Renal pelvis (tissue), 4 donors: ENCODE measurements around the gene BACH2. TPM values are rescaled to one million over a fixed set of nuclear protein-coding genes. Genes with fewer than 3 reads are reported as not detected.

Experiments
- DNase-seq: peaks from one replicate; pipeline ENCODE4 v3.0.0-alpha.2; 2013
- polyA plus RNA-seq, 3 donors: library from polyadenylated mRNA; unstranded; fragments of 120-200 nt; gene quantifications; one replicate each; pipeline ENCODE4 v1.2.1, GENCODE V29; 2013; ENCODE audit not compliant: insufficient read length in 3 of 3

BACH2 gene
- polyA plus RNA-seq, 3 donors: 9.2 to 11.0 (median 9.9) TPM

DNA sequence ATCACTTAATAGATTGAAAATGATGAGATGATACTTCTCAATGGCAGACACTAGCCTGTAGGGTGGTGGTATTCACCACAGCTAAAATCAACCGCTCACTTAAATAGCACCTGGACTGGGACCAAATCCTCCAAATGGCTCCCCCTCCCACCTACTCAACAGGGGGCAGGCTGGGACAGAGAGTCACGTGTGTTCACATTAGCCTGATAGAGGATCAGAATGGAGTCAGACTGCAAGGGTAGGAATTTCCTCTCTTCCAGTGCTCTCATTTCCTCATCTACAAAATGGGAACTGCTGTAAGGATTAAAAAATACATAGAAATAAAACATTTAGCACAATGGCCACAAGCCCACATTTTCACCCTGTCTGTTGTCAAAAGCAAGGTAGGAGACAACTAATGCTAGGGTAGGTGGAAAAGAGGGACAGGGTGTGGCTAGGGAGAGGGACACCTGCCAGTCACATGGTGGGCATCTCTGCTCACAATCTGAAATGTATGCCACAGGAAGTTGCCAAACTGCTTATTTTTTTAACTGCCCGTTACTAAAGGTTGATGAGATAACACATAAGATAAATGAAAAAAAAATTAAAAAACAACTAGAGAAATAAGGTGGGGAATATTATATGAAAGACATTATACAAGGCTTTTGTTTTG, 55.3 kb downstream of the BACH2 start:
- no peak for DNase-seq

DNA sequence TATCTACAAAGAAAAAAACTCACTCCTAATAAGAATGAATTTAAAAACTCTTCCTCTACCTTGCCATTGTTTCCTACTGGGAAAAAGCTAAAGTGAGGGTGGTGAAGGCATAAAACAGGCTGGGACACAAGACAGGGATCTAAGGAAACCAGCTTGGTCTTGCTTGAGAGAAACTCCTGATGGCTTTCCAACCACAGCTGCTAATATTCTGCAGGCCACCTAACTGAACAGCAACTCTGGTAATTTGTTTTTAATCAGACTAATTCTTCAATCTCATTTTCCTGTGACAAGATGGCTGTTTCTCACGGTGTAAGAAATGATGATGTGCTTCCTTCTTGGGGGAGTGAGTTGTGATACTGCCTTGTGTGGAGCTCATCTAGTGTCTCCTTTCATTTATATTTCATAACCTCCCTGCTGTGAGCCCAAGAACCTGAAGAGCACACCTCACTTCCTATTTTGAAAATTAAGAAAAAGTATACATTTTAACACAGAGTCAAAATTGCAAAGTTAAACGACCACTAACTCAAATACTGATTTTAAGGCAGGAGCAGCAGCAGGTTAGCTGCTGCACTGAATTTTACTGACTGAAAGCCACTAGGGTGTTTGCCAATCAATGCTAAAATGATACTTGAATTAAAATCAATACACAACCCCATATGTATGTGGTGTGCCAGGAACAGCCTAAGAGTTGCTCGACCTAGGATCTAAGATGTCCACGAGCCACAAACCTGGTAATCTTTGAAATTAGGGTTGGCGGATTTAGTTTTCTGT, 58.0 kb downstream of the BACH2 start:
- DNase-seq: no peak

DNA sequence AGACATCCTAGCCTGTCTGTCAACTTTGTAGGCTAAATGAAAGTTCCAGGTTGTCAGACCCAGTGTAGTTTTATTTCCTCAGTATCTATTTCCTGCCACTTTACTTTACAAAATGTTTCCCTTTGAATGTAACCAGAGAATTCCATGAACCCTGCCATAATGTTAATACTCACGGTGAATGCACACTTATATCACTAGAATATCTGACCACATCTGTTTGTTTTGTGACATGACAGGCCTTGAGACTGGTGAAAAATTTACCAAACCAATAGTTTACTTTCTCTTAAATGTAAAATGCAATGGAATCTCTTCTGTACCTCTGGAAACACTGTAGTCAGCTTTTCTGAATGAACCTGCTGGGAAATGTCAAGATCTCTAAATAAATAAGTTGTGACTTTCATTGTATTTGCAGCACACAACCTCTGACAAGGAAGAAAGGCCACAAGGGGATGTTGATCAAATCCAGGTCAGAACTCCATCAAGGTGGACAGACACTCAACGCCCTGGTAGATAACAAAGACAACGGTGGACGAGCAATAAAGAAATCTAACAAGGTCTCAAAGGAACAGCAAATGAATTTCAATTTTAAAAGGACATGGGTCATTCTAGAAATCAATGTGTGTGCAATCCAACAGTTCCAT, 59.2 kb downstream of the BACH2 start:
- DNase-seq: no peak

DNA sequence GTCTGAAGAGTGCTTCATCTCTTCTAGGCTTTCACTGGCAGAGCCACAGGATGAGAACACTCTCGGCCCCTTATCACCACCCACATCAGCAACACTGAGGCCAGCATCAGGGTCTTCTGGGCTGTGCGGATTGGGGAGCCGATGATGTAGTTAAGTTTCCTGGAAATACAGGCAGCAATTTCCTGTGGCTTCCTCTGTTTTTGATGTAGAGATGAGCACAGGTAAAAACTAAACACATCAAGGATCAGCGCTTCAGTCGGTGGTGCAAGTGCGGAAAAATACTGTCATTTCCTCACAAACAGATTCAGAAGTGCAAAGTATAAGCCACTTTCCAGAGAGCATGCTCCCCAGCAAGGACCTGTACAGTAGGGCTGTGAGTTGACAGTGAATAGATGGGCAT, 62.6 kb downstream of the BACH2 start:
- no peak for DNase-seq

DNA sequence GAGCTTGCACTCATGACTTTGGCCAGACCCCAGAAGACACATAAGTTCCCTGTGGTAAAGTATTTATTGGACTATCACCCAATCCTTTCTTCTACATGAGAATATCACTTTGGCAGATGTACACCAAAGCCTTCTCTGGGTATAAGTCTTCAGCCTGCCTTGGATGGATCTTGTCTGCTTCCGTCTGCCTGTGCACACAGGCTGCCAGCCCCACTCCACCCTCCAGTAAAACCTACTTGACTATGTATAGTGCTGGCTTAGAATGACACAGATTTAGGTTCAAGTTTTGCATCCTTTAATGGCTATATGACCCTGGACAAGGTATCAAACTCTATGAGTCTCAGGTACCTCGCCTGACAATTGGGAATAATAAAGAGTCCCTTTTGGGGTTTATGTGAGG, 63.4 kb downstream of the BACH2 start:
- no peak for DNase-seq

DNA sequence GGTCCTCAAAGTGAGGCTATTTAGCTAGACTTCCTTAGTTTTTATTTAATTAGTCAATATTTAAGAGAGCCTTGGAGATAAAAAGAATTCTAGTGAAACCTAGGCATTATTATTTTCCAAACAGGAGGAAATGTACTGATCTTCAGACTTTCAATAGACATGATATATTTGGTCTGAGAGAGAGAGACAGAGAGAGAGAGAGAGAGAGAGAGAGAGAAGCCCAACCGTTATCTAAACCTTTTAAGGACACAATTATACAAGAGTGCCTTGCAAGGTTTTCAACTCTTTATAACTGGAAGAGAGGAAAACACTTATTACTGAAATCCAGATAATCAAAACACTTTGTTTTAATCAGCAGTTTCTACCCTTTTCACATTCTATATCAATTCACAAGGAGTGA, 64.8 kb downstream of the BACH2 start:
- DNase-seq: no peak

DNA sequence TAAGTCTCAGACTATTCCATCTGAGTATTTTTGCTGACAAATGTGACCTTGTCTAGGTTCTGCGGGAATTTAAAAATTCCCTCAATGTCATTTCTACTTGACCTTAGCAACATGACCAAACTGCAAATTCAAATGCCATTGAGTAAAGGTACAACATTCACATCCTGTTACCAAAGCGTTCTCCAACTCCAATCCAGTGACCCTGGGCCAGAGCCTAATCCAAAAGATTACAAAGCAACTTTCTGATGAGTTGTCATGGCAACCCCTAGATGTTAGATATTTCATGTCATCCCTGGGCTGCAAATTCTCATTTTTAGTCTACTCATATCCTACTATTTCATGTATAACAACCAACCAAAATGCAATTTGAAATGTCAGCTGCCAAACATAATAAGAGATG, 65.3 kb downstream of the BACH2 start:
- no peak for DNase-seq

DNA sequence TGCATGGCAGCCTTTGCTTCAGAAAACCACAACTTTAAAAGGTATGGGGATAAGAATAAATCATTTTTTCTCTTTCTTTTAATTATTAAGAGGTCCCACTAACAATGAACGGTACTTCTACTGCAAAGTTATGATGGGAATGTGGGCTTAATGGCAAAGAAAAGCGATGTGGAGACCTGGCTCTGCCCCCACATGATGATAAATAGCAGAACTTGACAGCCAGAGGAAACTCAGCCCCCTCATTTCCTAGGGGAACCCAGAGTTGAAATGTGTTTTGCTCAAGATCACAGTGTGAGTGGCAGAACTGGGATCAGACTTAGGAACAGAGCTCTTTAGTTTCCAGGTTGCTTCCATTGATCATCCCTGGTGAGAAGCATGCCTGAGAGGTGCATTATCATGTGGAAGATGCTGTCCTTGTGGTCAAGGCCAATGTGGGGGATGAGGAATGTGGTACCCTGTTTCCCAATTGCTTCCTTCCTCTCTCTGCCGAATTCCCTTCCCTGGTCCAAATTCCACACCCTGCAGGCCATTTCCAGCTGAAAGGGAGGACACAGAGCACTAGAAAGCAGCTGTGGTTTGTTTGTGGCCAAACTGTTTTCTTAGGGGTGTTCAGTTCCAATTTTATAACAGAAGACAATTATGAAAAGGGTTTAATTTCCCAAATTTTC, 66.0 kb downstream of the BACH2 start:
- DNase-seq: peak; percentile 63

DNA sequence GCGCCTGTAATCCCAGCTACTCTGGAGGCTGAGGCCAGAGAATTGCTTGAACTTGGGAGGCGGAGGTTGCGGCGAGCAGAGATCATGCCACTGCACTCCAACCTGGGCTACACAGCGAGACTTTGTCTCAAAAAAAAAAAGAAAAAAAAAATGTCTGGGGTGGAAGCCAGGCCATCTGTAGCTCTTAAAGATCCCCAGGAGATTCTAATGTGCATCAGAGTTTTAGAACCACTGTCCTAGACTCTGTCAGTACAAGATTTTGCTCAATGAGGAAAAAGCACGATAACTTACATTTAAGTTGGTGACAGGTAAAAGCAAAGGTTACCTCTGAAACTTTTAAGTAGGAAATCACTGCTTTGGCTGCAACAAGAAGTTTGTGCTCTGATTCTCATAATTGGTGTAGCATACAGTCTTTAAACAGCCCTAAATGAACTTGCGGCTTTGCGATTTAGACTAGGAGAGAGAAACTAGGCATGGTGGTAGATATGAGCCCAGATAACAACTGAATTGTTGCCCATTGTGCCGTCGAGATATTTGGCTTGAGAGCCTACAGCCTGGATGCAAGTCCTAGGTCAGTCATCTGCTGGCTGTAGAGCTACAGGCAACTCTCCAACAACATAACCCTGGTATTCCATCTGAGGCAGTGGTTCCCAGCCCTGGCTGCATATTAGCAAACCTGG, 67.2 kb downstream of the BACH2 start:
- DNase-seq: no peak

DNA sequence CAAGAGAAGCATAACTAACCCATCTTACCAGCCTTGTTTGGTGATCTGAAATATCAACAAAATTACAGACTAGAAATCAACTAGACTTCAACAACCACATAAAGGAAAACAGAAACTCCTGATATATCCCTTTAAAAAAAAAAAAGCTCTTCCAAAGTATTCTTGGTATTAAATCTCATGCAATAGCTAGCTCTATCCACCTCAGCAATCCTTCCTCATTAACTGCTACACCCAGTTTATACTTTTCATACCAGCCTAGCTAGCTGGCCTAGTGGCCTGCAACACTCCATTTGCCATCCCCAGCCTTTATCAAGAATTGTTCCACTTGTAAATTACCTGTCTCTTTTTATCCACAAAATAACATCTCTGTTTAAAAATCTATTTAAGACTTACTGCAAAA, 69.0 kb downstream of the BACH2 start:
- DNase-seq: no peak

DNA sequence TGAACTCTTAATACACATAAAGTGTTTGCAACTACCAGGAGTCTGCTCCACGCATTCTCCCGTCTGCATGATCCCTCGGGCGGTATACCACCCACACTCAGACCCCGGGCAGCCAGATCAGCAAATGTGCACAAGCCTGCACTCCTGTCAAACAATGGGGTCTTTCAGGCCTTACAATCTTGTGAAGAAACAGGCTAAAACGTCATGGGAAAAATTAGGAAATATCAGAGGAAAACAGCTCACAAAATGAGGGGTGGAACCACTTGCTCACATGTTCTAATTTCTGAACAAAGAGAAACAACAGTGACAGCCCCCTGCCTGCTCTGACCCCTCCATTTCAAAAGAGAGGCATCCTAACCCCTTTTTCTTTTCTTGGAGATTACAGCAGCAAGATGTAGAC, 69.4 kb downstream of the BACH2 start:
- no peak for DNase-seq

DNA sequence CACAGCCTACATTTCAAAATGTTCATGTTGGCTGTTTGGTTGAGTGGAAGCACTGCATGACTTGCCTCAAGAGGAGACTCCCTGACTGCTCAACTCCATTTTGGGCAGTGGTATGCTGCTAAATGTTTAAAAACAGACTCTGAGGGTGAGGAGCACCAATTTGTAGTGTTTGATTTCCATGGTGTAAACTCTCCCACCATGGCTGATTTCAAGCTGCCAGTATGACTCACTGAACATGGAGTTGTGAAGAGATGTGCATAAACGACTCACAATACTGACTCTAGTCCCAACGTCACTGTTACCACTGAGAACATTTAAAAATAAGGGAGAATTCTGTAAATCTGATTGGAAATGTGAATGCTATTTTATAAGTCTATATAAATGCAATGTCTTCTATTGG, 70.4 kb downstream of the BACH2 start:
- DNase-seq: no peak

DNA sequence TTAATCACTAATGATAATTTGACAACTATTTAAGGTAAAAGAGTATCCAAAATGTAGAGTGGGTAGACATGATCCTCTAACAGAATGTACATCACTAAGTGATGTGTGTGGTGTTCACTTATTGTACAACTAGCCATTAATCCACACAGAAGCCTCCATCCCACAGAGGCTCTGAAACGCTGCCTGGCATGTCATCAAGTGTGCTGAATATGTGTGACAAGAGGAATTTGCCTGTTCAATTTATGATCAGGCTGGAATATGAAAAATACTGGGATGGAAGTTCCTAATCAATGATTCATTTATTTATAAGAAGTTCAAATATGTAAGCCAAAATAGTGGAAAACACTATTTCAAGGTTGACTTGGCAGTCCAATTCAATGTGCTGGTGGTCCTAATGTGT, 72.4 kb downstream of the BACH2 start:
- DNase-seq: no peak

DNA sequence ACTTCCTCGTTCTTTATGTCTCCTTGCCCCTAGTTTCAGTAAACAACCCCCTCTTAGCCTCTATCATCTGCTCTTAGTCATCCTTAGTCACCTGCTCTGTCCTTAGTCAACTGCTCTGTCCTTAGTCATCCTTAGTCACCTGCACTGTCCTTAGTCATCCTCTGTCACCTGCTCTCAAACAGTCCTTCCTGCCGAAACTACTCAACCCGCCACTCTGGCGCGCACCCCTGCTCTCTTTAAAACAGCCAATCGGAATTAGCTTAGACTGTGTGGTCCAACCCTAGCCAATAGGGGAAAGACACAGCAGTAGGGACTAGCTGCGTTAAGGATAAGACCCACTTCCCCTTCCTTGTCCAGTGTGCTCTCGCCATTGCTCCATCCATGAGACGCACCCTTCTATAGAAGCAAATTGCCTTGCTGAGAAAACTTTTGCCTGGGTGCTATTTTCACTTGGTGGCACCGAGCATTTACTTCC, 73.9 kb downstream of the BACH2 start:
- no peak for DNase-seq

DNA sequence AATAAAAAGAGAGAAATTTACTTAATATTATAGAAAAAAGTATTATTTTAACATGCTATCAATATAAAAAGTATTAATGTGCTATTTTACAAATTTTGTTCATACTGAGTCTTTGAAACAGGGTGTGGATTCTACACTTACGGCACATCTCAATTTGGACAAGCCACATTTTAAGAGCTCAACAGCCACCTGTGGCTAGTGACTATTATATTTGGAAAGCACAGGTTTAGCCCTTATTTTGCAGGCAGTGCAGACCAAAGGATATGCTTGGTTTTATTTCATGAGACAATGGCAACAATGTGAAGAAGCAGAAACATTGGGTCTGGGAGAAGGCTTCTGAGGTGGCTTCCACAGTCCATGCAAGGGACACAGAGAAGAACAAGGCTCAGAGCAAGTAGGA, 74.6 kb downstream of the BACH2 start:
- DNase-seq: no peak

DNA sequence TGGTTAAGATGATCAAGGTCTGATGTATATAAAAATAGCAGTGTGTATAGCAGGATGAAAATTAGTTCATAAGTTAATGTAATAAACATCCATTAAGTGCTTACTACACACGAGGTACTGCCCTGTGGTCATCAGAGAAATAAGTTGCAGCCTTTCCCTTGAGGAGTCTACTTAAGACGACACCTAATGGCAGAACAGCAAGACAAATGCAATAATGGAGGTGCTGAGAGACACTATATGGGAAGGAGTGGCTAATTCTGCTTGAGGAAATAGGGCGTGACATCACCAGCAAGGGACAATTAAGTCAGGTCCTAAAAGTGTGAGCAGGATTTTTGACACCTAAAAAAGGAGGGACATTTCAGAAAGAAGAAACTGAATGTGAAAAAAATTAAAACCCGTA, 75.2 kb downstream of the BACH2 start:
- DNase-seq: no peak

DNA sequence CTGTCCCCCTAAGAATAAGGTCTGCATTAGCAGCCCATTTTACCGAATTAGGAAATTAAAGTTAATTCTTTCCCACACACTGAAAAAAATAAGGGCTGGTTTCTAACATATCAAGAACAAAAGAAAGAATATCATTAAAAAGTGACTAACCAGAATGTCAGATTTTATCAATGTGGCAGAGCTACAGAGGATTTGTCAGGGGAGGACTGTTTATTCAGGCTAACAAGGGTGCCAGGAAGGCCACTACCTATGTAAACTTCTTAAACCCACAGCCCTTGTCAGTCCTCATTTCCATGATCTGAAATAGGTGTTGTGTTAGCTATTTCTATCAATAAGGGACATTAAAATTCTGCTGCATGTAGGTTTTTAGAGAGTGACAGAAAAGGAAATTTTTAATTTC, 76.4 kb downstream of the BACH2 start:
- DNase-seq: no peak

DNA sequence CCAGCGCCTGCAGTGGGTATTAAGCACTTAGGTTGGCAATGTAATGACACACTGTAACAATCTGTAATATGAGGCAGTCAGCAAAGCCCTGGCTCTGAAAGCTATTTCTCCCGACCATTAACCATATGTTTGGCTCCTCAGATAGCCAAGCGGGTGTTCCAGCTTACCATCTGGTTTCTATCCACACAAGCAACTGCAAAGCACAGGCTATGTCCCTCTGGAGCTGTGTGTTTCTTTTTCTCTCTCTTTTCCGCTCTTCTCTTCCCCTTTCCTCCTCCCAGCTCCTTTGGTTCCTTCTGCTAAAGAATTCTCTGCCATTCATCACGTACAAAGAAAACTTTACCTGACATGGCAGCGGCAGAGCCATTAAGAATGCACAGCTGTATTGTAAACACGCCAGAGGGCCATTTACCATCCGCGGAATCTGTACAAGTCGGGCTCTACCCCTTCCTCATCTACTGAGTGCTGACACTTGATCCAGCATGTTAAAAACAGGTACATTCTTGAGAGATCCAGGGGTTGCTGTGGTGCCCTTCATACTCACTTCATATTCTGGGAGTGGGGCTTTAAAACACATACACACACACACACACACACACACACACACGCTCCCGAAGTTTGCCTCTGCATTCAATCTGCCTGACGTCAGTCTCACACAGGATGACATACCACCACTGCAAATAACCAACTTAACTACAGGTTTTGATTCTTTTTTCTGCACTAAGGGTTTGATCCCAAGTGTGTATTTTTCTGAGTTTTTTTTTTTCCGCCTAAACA, 77.2 kb downstream of the BACH2 start:
- DNase-seq: peak; percentile 84

DNA sequence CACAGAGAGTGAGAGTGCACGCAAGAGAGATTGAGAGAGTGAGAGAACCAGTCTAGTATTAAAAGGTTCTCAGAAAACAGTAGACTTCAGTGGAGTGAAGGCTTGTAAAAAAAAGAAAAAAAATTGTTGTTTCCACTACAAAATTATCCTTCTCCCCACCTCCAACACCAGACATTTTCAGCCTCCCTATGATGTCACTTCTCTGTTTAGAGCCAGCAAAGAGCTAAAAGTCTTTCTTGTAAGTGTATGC, 77.8 kb downstream of the BACH2 start:
- DNase-seq: no peak

DNA sequence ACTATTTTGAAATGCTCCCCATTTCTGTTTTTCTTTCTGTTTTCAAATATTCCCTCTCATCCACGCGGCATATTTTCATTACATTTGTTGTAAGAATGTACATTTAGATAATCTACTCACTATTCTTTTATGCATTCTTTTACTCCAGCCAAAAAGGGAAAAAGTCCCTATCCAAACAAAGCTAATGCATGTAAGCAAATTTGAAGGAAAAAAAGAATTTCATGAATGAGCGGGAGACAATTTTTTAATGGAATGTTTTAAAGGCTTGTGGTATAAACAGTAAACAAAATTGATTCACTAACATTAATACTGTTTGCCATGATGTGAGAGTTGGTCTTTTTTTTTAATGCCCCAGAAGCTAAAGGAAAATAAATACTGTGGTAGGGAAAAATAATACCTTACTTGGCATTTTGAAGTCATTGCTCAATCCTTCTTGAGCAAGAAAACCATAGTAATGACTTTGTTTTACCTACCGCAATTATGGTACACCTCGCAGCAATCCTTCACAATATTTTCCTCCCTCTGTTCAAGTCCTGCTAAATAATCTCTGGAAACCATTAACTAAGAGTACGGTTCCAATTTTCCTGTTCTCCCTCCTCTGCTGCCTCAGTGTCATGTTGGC, 79.0 kb downstream of the BACH2 start:
- DNase-seq: no peak
